K562 (cell line): ENCODE data around the gene DIPK1B. TPM values are rescaled to one million over a fixed set of nuclear protein-coding genes. Genes with fewer than 3 reads are reported as not detected.

Source experiments
- CBFA2T2 ChIP-seq: fragments of 450-650 bp; conservative IDR thresholded peaks from 2 replicates; pipeline ENCODE4 v1.6.1; 2017; ENCODE audit warnings: mild to moderate bottlenecking
- CBX3 ChIP-seq, 2 experiments: IDR thresholded peaks; 1 replicate in 1 of 2; 2 replicates in 1 of 2; pipeline ENCODE4 v1.6.1; 2012; ENCODE audit warnings: inconsistent platforms in 2 of 2, low read length in 2 of 2, borderline replicate concordance in 1 of 2, control low read depth in 1 of 2
- CBX5 ChIP-seq: IDR thresholded peaks from 2 replicates; pipeline ENCODE4 v1.6.1; 2014; ENCODE audit warnings: low read depth, borderline replicate concordance
- CCNT2 ChIP-seq: IDR thresholded peaks from 2 replicates; pipeline ENCODE4 v1.6.1; 2011; ENCODE audit warnings: borderline replicate concordance, low read depth, mild to moderate bottlenecking, moderate library complexity, mixed read lengths, low read length; ENCODE audit not compliant: insufficient read length; ENCODE audit errors: extremely low read depth
- E4F1 ChIP-seq: fragments of 250-450 bp; sonication (Bioruptor Pico); IDR thresholded peaks from 2 replicates; pipeline ENCODE4 v1.5.0; 2021; ENCODE audit warnings: mild to moderate bottlenecking, borderline replicate concordance
- GMEB1 ChIP-seq: fragments of 250-450 bp; sonication (Bioruptor Pico); IDR thresholded peaks from 2 replicates; pipeline ENCODE4 v1.4.0; 2020; ENCODE audit warnings: mild to moderate bottlenecking
- HINFP ChIP-seq: fragments of 450-650 bp; conservative IDR thresholded peaks from 2 replicates; pipeline ENCODE4 v1.6.1; 2016; ENCODE audit warnings: missing genetic modification characterization, low read depth, mild to moderate bottlenecking, control low read depth, missing compliant biosample characterization
- HMGXB4 ChIP-seq: sonication (generic); formaldehyde crosslinking; IDR thresholded peaks from 2 replicates; pipeline ENCODE4 v1.8.1; 2023; ENCODE audit warnings: mild to moderate bottlenecking, missing genetic modification reagents
- MBD2 ChIP-seq: sonication (generic); IDR thresholded peaks from 2 replicates; pipeline ENCODE4 v1.6.1; 2016; ENCODE audit warnings: low read depth, borderline replicate concordance
- NONO ChIP-seq, 2 experiments: fragments of 200-400 bp in 1 of 2; fragments of 450-650 bp in 1 of 2; formaldehyde crosslinking in 1 of 2; IDR thresholded peaks; 2 replicates each; pipeline ENCODE4 v1.6.1; 2017; ENCODE audit warnings: low read depth in 2 of 2, mild to moderate bottlenecking in 2 of 2, moderate library complexity in 2 of 2, low read length in 1 of 2
- PCBP2 ChIP-seq: fragments of 200-400 bp; formaldehyde crosslinking; IDR thresholded peaks from 2 replicates; pipeline ENCODE4 v1.6.1; 2018; ENCODE audit warnings: low read length, low read depth, mild to moderate bottlenecking, moderate library complexity; ENCODE audit not compliant: poor library complexity, severe bottlenecking
- RBM25 ChIP-seq: fragments of 200-400 bp; formaldehyde crosslinking; IDR thresholded peaks from 2 replicates; pipeline ENCODE4 v1.6.1; 2018; ENCODE audit warnings: low read length, low read depth, moderate library complexity; ENCODE audit not compliant: severe bottlenecking
- USF1 ChIP-seq: sonication (generic); formaldehyde crosslinking; IDR thresholded peaks from 2 replicates; pipeline ENCODE4 v1.9.0; 2022; ENCODE audit warnings: mild to moderate bottlenecking, missing genetic modification reagents
- ZNF280A ChIP-seq: fragments of 450-650 bp; IDR thresholded peaks from 2 replicates; pipeline ENCODE4 v1.6.1; 2018; ENCODE audit warnings: mild to moderate bottlenecking, low read depth; ENCODE audit not compliant: partially characterized antibody
- ZNF3 ChIP-seq: fragments of 250-450 bp; sonication (Bioruptor Pico); IDR thresholded peaks from 2 replicates; pipeline ENCODE4 v1.5.0; 2021; ENCODE audit warnings: mild to moderate bottlenecking, moderate library complexity
- ZNF436 ChIP-seq: fragments of 250-450, 450-650 bp; sonication (Bioruptor Pico); formaldehyde crosslinking; IDR thresholded peaks from 2 replicates; pipeline ENCODE4 v1.7.0; 2020; ENCODE audit warnings: mild to moderate bottlenecking
- polyA plus RNA-seq, 8 experiments: library from polyadenylated mRNA; depleted of rRNA in 4 of 8; stranded (reverse) in 5 of 8; unstranded in 3 of 8; fragments of >200 nt; fragmentation: Nextera tagmentation in 2 of 8; fragmentation: Illumina TruSeq in 1 of 8; extraction: Ambion mirVana in 2 of 8; extraction: Trizol in 1 of 8; gene quantifications; 2 replicates each; pipeline versions ENCODE4 v1.2.1 to v1.2.3, GENCODE V29; 2011 to 2014; ENCODE audit warnings: inconsistent platforms in 1 of 8, missing spikeins in 1 of 8
- total RNA-seq, 7 experiments: library from RNA; depleted of rRNA in 6 of 7; stranded (reverse); fragments of >200 nt in 6 of 7; fragmentation: Illumina TruSeq in 2 of 7; extraction: Trizol in 2 of 7; gene quantifications; 2 replicates each; pipeline versions ENCODE4 v1.2.1 to v1.2.3, GENCODE V29; 2011 to 2021; ENCODE audit warnings: low replicate concordance in 1 of 7

The DIPK1B gene
- total and polyA plus RNA-seq, 9 of the 15 experiments (the other 6 are each of a cell fraction or from before 2014, with no cell fraction given), result 0.08 to 22.3 (median 5.9) TPM

- TF ChIP-seq HMGXB4 (CRISPR knock-in tag) (no peak), CBX5 (peak; percentile 91), ZNF3 (CRISPR knock-in tag) (no peak), GMEB1 (CRISPR knock-in tag) (no peak), CBX3 (IDR thresholded peaks at IDR 0.05; ENCODE audit: borderline replicate concordance in 1 of 2, low read length in 2 of 2) (peak in 1 of 2 experiments; percentile 85; a peak in 1 of 3 replicates), ZNF280A (peak; percentile 79), USF1 (CRISPR knock-in tag) (peak; percentile 99), NONO (IDR thresholded peaks at IDR 0.05; ENCODE audit: low read depth in 2 of 2, low read length in 1 of 2) (no peak), MBD2 (peak; percentile 44; the same call in 1 of the 2 replicates), HINFP (tag) (no peak), RBM25 (peak; percentile 59), ZNF436 (CRISPR knock-in tag) (no peak), CBFA2T2 (peak; percentile 58), PCBP2 (no peak), E4F1 (CRISPR knock-in tag) (no peak), CCNT2 (no peak)
These were observed 61.1 kb downstream of the DIPK1B start (continued) for GRCh38 chr9:136773386-136774044.
